HK-2 (cell line): Measurements from ENCODE around the gene TRPM2.
"Not testable (repeated sequence)": the region's sequence is repeated elsewhere in the genome, so short reads cannot be mapped to it uniquely, and the experiment has no call there.

Source experiments
- DNase-seq: peaks from one replicate; pipeline ENCODE4 v3.0.0-alpha.2; 2018; ENCODE audit not compliant: unreplicated experiment

Gene TRPM2

GRCh38 chr21:44354775-44355771 is 1.7 kb downstream of the TRPM2 start:
- no peak for DNase-seq

GRCh38 chr21:44356160-44356559 is 2.7 kb downstream of the TRPM2 start:
- no peak for DNase-seq

- DNase-seq = no peak
These were observed 3.2 kb downstream of the TRPM2 start for GRCh38 chr21:44356636-44357035.

- no peak for DNase-seq
These were observed 3.8 kb downstream of the TRPM2 start for GRCh38 chr21:44357064-44357837.

- no peak for DNase-seq
These were observed 6.0 kb downstream of the TRPM2 start for GRCh38 chr21:44359396-44359795.

- no peak for DNase-seq
These were observed 6.7 kb downstream of the TRPM2 start for GRCh38 chr21:44360159-44360558.

- DNase-seq = not testable (repeated sequence)
These were observed 8.5 kb downstream of the TRPM2 start for GRCh38 chr21:44361903-44362302.

- no peak for DNase-seq
These were observed 9.9 kb downstream of the TRPM2 start for GRCh38 chr21:44363278-44363677.

GRCh38 chr21:44364151-44365053 is 11.0 kb downstream of the TRPM2 start:
- DNase-seq = no peak

- no peak for DNase-seq
These were observed 12.0 kb downstream of the TRPM2 start for GRCh38 chr21:44365251-44365966.

GRCh38 chr21:44365967-44366585 is 12.7 kb downstream of the TRPM2 start:
- DNase-seq = no peak

- no peak for DNase-seq
These were observed 13.3 kb downstream of the TRPM2 start for GRCh38 chr21:44366586-44367211.

- DNase-seq = no peak
These were observed 15.5 kb downstream of the TRPM2 start for GRCh38 chr21:44368711-44369446.

- DNase-seq = peak; percentile 52
These were observed 16.8 kb downstream of the TRPM2 start for GRCh38 chr21:44370027-44370735.

GRCh38 chr21:44370786-44371410 is 17.5 kb downstream of the TRPM2 start:
- no peak for DNase-seq

- no peak for DNase-seq
These were observed 18.2 kb downstream of the TRPM2 start for GRCh38 chr21:44371596-44371995.

GRCh38 chr21:44372616-44373015 is 19.2 kb downstream of the TRPM2 start:
- no peak for DNase-seq

- no peak for DNase-seq
These were observed 21.3 kb downstream of the TRPM2 start for GRCh38 chr21:44374601-44375280.
